NOMO-1 treated with dmso at 0.1 percent for 144 hours (cell line): Measurements from ENCODE around the gene BMAL1.
"Not testable (repeated sequence)": the region's sequence is repeated elsewhere in the genome, so short reads cannot be mapped to it uniquely, and the experiment has no call there.

Source experiments
- DNase-seq: peaks from one replicate; lab custom pipeline; 2025; ENCODE audit not compliant: unreplicated experiment; lab: John Stamatoyannopoulos, UW

Gene BMAL1

GRCh38 chr11:13277768-13278608 is at the start of gene BMAL1:
BMAL1 (plus strand) TSS chr11:13277790; CDS start chr11:13354309, 76,519 bp downstream.
- DNase-seq: no peak

DNA sequence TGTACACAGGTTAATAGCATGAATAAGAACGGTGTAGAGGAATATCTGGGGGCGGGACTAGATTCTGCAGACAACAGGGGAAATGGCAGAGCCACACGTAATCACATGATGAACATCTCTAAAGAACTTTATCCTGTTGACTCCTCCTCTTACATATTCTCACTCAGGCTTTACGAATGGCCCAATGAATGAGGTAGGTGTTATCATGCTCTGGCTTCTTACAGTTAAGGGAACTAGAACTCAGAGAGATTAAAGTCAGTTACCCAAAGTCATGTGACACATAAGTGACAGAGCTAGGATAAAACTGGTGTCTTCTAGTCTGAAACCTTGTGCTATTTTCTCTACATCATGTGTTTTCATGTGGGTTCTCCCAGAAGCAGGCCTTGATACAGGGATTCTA is 49.0 kb upstream of the BMAL1 start:
- no peak for DNase-seq

DNA sequence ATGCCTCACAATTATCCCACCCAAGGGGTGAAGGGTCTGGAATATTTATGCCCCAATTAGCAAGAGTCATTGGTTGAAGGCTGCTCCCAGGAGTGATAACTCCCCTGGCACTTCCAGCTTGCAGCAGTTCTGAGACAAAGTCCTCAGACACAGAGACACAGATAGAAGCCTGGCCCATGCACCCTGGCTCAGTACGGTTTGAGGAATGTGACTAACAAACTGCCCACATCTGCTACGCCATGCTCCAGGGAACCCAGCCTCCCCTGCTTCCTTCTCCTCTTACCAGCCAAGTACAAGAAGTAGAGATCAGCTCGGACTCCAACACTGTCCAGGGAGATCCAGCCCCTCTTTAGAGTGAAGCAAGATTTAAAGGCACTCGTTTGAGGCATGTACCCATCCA is 48.5 kb upstream of the BMAL1 start:
- no peak for DNase-seq

DNA sequence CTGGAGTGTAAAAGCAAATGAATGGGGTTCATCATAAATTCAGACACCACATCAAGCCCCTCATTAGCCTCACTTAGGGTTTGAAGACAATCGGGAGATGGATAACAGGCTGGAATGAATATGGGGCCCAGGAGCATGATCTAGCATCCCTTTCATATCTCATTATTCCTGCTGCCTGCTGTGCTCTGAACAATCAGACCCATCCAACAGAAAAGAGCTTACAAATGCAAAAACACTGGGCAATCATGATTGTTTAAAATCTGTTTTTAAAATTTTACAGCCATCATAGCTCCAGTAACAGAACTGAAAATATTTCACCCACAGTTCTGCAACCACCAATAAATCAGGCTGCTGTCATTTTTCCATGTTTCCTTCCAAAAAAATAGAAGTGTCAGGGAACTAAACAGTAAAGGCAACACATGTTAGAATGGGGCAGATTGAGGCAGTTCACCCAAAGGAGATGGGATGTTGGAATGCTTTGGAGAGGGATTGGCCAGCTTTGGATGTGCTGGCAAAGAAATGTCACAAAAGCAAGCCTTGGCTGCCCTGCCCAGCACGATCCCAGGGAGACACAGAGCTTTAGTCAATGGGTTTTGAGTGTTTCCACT is 47.8 kb upstream of the BMAL1 start:
- DNase-seq: no peak

DNA sequence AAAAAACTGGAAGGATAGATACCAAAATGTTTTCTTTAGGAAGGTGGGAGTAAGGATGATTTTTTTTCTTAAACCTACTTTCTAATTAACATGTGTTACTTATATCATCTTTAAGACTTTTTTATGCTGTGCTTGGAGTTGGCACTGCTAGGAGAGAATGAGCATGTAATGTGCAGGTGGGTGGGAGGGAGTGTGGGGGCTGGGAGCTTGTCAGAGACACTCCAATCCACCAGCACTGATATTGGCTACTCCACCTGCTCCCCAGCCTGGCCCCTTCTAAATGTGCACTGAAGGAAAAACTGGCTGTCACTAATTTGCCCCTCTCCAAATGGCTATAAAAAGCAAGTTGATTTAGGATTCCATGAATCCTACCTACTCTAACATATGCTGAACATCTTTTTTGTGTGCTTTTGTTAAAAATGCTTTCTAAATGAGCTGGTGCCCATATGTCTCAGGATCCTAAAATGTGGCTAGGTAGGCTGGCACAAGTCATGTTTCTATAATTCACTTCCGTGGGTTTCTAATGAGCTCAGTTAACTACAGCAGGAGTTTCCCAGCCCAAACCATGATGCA is 44.3 kb upstream of the BMAL1 start:
- DNase-seq: no peak

DNA sequence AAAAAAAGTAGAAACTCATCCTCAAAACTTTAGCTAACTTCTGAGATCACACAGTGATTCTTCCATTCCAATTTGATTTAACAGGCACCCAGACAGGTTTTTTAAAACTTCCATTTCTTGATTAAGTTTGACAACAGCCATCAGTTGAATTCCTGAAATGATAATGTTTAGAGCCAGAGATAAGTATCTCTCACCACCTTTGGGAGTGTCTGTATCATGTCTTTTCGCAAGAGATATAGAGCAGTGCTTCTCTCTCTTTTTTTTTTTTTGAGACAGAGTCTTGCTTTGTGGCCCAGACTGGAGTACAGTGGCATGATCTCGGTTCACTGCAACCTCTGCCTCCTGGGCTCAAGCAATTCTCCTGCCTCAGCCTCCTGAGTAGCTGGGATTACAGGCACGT is 41.7 kb upstream of the BMAL1 start:
- no peak for DNase-seq

DNA sequence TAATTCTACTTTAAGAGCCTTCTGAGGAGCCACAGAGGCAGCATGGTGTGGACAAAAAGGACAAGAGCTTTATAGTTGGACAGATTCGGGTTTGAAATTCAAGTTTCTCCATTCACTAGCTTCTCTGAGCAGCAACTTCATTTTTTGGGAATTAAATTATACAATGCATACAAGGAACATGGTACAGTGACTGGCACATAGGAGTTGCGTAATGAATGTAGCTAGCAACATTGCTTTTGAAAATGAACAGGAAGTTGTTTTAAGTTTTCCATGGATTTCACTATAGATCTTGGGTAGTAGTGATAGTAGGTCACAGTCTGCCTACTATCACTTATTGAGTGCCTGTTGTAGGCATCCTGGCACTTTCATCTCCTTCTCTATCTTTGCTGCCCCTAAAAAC is 41.0 kb upstream of the BMAL1 start:
- DNase-seq: no peak

- DNase-seq: no peak
Observed at GRCh38 chr11:13237761-13238160, 39.8 kb upstream of the BMAL1 start.

GRCh38 chr11:13238879-13239514 is 38.6 kb upstream of the BMAL1 start:
- peak; percentile 40 for DNase-seq

DNA sequence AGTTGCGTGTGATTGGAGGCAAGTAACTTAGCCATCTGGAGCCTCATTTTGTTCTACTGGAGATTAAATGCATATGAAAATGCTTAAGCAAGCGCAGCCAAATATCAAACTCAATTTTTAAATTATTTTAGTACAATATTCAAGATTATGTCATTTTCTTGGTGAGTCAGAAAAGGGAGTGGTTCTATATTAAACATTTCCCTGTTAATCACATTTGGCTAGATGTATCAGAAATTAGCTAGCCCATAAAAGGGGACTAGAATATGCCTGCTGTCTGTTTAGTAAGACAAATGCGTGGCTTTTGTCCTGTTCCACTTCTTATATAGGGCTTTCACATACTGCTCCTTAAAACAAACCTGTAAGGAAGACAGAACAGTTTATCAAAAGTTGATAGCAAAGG is 35.0 kb upstream of the BMAL1 start:
- DNase-seq: no peak

DNA sequence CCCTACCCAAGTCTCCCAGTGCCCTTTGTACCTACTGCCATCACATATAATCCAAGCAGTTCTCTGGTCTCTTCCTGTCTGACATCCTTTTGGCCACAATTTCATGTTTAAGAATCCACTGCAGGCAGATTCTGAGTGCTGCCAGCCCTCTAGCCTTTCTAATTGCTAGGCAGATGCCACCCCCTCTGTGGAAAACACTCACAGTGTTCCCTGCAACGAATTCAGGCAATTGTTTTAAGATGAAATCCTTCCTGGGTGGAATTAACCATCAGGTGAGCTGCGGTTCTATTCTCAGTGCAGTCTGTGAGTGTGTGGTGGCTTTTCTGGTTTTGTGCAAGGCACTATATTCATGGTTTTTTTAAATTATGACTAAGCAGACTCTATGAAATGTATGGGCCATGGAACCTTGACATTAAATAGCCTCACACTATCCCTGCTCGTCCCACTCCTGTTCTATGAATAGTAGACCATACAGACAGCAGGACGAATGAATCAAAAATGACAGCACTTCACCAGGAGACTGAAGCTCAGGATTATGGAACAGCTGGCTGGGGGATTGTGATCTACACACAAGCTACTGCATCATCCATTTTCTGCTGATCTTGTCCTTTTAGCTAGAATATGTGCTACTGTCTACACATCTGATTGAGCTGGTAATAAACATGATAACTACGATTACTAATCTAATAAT is 29.8 kb upstream of the BMAL1 start:
- no peak for DNase-seq

GRCh38 chr11:13249177-13249576 is 28.4 kb upstream of the BMAL1 start:
- no peak for DNase-seq

DNA sequence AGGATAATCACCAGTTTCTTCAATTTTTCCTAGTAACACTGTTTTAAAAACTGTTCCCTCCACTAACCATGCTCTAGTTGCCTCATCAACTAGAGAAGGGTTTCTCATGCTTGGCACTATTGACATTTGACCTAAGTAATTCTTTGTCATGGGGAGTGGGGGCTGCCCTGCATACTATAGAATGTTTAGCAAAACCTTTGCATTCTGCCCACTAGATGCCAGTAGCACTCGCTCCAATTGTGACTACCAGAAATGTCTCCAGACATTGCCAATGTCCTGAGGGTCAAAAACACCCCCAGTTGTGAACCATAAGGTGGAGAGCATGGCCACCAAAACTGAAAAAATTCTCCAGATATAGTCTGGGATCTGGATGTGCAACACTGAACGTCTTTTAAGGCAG is 27.6 kb upstream of the BMAL1 start:
- DNase-seq: no peak

- no peak for DNase-seq
Observed at GRCh38 chr11:13251966-13252365, 25.6 kb upstream of the BMAL1 start.

DNA sequence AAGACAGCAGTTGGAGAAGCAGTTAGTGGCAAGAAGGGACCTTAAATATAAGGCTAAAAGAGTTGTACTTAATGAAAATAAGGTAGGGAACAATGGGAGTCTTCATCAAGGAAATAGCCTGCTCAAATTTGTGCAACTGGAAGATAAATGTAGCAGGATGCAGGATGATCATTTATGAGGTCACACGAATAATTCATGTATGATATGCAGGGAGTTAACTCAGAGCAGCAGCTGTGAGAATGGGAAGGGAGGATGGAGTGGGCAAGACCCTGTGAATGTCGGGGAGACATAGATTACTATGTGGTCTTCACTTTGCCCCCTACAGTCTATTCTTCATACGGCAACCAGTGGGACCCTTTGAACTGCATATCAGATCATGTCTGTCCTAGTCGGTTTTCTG is 25.2 kb upstream of the BMAL1 start:
- DNase-seq: no peak

DNA sequence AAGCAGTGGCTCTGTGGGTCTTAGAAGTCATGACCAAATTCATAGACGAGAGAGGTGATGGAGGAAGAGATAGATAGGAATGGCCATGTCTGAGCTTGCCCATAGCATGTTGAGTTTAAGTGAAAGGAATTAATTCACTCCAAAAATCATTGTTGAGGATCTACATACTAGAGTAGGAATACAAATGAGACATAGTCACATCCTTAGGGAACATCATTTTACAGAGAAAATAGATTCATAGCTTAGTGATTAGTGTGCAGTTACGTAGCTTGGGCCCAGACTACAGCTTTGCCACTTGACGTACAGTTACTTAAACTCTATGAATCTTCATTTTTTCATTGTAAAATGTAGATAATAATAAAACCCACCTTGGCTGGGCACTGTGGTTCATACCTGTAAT is 21.4 kb upstream of the BMAL1 start:
- DNase-seq: no peak

DNA sequence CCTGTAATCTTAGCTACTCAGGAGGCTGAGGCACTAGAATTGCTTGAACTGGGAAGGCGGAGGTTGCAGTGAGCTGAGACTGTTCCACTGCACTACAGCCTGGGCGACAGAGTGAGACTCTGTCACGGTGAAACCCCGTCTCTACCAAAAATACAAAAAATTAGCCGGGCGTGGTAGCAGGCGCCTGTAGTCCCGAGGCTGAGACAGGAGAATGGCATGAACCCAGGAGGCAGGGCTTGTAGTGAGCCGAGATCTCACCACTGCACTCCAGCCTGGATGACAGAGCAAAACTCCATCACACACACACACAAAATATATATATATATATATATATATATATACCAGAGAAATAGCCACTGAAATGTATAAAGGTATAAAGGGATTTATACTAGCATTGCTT is 19.5 kb upstream of the BMAL1 start:
- not testable (repeated sequence) for DNase-seq

DNA sequence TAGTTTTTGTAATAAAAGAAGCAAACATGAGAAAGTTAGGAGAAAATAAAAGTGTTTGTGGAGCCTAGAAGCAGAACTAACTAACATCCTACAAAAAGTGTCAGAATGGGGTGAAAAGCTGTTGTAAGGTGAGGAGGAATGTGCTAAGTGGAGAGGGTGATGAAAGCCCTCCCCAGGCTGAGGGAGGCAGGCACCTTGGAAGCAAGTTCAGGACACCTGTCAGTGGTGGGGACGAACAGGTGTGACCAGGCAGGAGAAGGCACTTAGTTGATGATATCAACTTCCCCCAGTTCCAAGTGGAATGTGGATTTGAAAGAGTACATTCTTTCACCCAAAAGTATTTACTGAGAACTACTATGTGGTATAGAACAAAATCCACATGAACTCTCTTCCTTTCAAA is 18.7 kb upstream of the BMAL1 start:
- no peak for DNase-seq

DNA sequence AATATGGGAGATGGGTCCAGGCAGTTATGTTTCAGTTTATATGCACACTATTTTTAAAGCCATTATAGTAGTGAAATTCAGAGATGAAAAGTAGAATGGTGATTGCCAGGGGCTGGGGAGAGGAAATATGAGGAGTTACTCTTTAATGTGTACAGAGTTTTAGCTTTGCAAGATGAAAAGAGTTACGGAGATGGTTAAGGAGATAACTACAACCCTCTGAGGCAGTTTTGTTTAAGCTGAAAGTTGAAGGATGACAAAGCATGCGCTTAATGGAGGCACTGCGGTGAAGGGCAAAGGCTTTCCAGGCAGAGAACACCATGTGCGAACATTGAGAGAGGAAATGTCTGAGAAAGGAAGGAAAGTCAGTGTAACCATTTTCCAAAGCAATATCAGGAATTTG is 18.2 kb upstream of the BMAL1 start:
- DNase-seq: no peak

DNA sequence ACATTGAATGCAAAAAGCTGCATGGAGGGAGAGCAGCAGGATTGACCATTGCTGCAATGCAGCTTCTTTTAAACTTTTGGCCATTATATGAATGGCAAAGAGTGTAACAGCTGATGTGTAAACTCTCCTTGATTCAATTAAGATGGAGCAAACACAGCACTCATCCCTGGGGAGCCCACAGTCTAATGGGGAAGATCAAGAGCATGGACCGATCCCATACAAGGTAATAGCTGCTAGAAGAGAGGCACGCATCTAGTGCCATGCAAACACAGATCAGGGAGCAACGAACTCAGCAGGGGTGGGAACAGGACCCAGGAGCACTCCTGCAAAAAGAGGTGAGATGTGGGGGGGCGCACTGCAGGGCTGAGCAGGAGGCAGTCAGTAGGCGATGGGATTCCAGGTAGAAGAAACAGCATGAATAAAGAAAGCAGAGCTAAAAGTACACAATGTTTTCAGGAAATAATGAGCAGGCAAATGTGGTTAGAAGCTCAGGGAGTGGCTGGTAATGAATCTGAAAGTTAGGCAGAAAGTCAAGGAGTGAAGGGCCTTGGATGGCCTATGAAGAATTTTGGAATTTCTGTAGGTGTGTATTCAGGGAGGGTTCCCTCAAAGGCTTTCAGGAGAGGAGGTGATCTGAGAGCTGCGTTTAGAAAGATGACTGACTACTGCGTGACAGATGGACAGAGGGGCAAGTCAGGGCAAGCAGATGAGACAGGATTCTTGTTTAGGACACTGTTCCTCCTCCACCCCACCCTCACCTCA is 17.2 kb upstream of the BMAL1 start:
- DNase-seq: no peak
